CD8-positive, alpha-beta memory T cell (primary cell): ENCODE data around the gene KCTD4. TPM values are rescaled to one million over a fixed set of nuclear protein-coding genes. Genes with fewer than 3 reads are reported as not detected.

Source experiments
- CTCF ChIA-PET: fragments of 350-600 bp; sonication (Branson Sonifier 250); formaldehyde crosslinking; loops from one replicate; lab custom pipeline; 2021; ENCODE audit warnings: antibody characterized with exemption; lab: Charles Lee
- POLR2A ChIA-PET: fragments of 350-600 bp; sonication (Branson Sonifier 250); formaldehyde crosslinking; loops from one replicate; lab custom pipeline; 2021; ENCODE audit warnings: antibody characterized with exemption; lab: Charles Lee
- DNase-seq, 5 donors: peaks; one replicate each; pipeline versions ENCODE4 v3.0.0 to v3.0.0-alpha.2; 2020 to 2022; ENCODE audit warnings: mixed read lengths in 1 of 5
- H3K27ac ChIP-seq: one replicate; pipeline ENCODE4 v1.7.0; 2013; ENCODE audit warnings: low read depth, mild to moderate bottlenecking, low read length, moderate library complexity
- H3K27me3 ChIP-seq: 2 replicates; pipeline ENCODE4 v1.7.0; 2013; ENCODE audit warnings: low read length, mild to moderate bottlenecking; ENCODE audit not compliant: insufficient read depth, poor library complexity, severe bottlenecking
- H3K36me3 ChIP-seq: 2 replicates; pipeline ENCODE4 v1.7.0; 2013; ENCODE audit warnings: mild to moderate bottlenecking, low read length, moderate library complexity; ENCODE audit not compliant: insufficient read depth
- H3K4me1 ChIP-seq: 2 replicates; pipeline ENCODE4 v1.7.0; 2013; ENCODE audit warnings: mild to moderate bottlenecking, low read length, moderate library complexity; ENCODE audit not compliant: insufficient read depth
- H3K4me3 ChIP-seq: 2 replicates; pipeline ENCODE4 v1.7.0; 2013; ENCODE audit warnings: mild to moderate bottlenecking, low read length
- H3K9me3 ChIP-seq: 2 replicates; pipeline ENCODE4 v1.7.0; 2013; ENCODE audit warnings: mild to moderate bottlenecking, low read length
- H3K27ac Mint-ChIP-seq, 8 donors: one replicate each; pipeline ENCODE4 v1.8.0; 2020 to 2021; ENCODE audit warnings: mixed read lengths in 8 of 8, mild to moderate bottlenecking in 6 of 8, inconsistent platforms in 3 of 8, moderate library complexity in 3 of 8
- H3K27me3 Mint-ChIP-seq, 2 donors: one replicate each; pipeline ENCODE4 v1.8.0; 2020 to 2021; ENCODE audit warnings: mixed read lengths in 2 of 2, mild to moderate bottlenecking in 1 of 2, moderate library complexity in 1 of 2
- H3K36me3 Mint-ChIP-seq, 3 donors: one replicate each; pipeline ENCODE4 v1.8.0; 2020 to 2021; ENCODE audit warnings: mixed read lengths in 3 of 3, inconsistent platforms in 1 of 3, mild to moderate bottlenecking in 1 of 3
- H3K4me1 Mint-ChIP-seq, 3 donors: one replicate each; pipeline ENCODE4 v1.8.0; 2020 to 2021; ENCODE audit warnings: mixed read lengths in 3 of 3, inconsistent platforms in 1 of 3, mild to moderate bottlenecking in 1 of 3
- H3K4me3 Mint-ChIP-seq, 7 donors: one replicate each; pipeline ENCODE4 v1.8.0; 2020 to 2021; ENCODE audit warnings: mixed read lengths in 7 of 7, mild to moderate bottlenecking in 6 of 7, moderate library complexity in 4 of 7, inconsistent platforms in 2 of 7
- H3K9me3 Mint-ChIP-seq, 5 donors: one replicate each; pipeline ENCODE4 v1.8.0; 2020 to 2022; ENCODE audit warnings: mixed read lengths in 5 of 5, mild to moderate bottlenecking in 3 of 5, moderate library complexity in 2 of 5, inconsistent platforms in 1 of 5
- polyA plus RNA-seq: library from polyadenylated mRNA; unstranded; fragments of 300-500 nt; fragmentation: Illumina TruSeq; gene quantifications from one replicate; pipeline ENCODE4 v1.2.3, GENCODE V29; 2021
- total RNA-seq, 2 experiments: library from RNA; stranded (reverse); gene quantifications; one replicate each; pipeline ENCODE4 v1.2.3, GENCODE V29; 2021

Gene KCTD4
- total and polyA plus RNA-seq, 3 experiments from 2014 or later: not detected

- no peaks in the 10 kb centered on the region for H3K9me3 Mint-ChIP-seq
- DNase-seq: no peak
- ChIA-PET CTCF (interaction anchor here (0.9 kb wide), 1 partner anchor 13 kb away, joined by 5 read pairs; no protein-coding TSS in a partner anchor), POLR2A (no interaction called here)
- no peaks in the 10 kb centered on the region for H3K9me3 ChIP-seq
- H3K36me3 Mint-ChIP-seq: peaks cover 7 to 13% (median 9%) of the 10 kb centered on the region in 3 donors
- no peak overlapping the region for H3K27ac ChIP-seq
- H3K4me1 Mint-ChIP-seq: peaks cover 5 to 16% (median 6%) of the 10 kb centered on the region in 3 donors
- no peaks in the 10 kb centered on the region for H3K36me3 ChIP-seq
- no peak overlapping the region for H3K4me3 Mint-ChIP-seq
- no peaks in the 10 kb centered on the region for H3K27me3 Mint-ChIP-seq
- no peak overlapping the region for H3K27ac Mint-ChIP-seq
- no peaks in the 10 kb centered on the region for H3K4me1 ChIP-seq
- no peaks in the 10 kb centered on the region for H3K27me3 ChIP-seq
- H3K4me3 ChIP-seq: no peak overlapping the region
These were observed 31.7 kb upstream of the KCTD4 start for GRCh38 chr13:45232591-45232990.

- peaks cover 7 to 13% (median 9%) of the 10 kb centered on the region in 3 donors for H3K36me3 Mint-ChIP-seq
- H3K9me3 ChIP-seq: no peaks in the 10 kb centered on the region
- ChIA-PET CTCF (interaction anchor here (0.9 kb wide), 1 partner anchor 14 kb away, joined by 5 read pairs; no protein-coding TSS in a partner anchor), POLR2A (no interaction called here)
- DNase-seq: no peak
- H3K36me3 ChIP-seq: no peaks in the 10 kb centered on the region
- H3K27me3 Mint-ChIP-seq: no peaks in the 10 kb centered on the region
- H3K4me1 Mint-ChIP-seq: peaks cover 5 to 16% (median 6%) of the 10 kb centered on the region in 3 donors
- no peaks in the 10 kb centered on the region for H3K9me3 Mint-ChIP-seq
- H3K4me3 ChIP-seq: no peak overlapping the region
- no peak overlapping the region for H3K27ac Mint-ChIP-seq
- no peak overlapping the region for H3K4me3 Mint-ChIP-seq
- H3K4me1 ChIP-seq: no peaks in the 10 kb centered on the region
- H3K27ac ChIP-seq: no peak overlapping the region
- H3K27me3 ChIP-seq: no peaks in the 10 kb centered on the region
These were observed 30.9 kb upstream of the KCTD4 start for GRCh38 chr13:45231722-45232121.

GRCh38 chr13:45231305-45231704, 30.5 kb upstream of the KCTD4 start:
- no peak overlapping the region for H3K27ac ChIP-seq
- H3K27me3 ChIP-seq: no peaks in the 10 kb centered on the region
- Mint-ChIP-seq H3K4me3 (no peak overlapping the region), H3K9me3 (no peaks in the 10 kb centered on the region), H3K27me3 (no peaks in the 10 kb centered on the region), H3K4me1 (peaks cover 5 to 16% (median 6%) of the 10 kb centered on the region in 3 donors), H3K27ac (no peak overlapping the region), H3K36me3 (peaks cover 7 to 13% (median 9%) of the 10 kb centered on the region in 3 donors)
- DNase-seq: no peak
- CTCF ChIA-PET: no interaction called here
- no peaks in the 10 kb centered on the region for H3K36me3 ChIP-seq
- POLR2A ChIA-PET: no interaction called here
- H3K9me3 ChIP-seq: no peaks in the 10 kb centered on the region
- H3K4me3 ChIP-seq: no peak overlapping the region
- no peaks in the 10 kb centered on the region for H3K4me1 ChIP-seq

- H3K4me3 ChIP-seq: no peak overlapping the region
- no peaks in the 10 kb centered on the region for H3K9me3 ChIP-seq
- Mint-ChIP-seq H3K4me1 (peaks cover 5 to 22% (median 6%) of the 10 kb centered on the region in 3 donors), H3K27ac (no peak overlapping the region), H3K36me3 (peaks cover 7 to 13% (median 9%) of the 10 kb centered on the region in 3 donors), H3K4me3 (no peak overlapping the region), H3K9me3 (no peaks in the 10 kb centered on the region), H3K27me3 (no peaks in the 10 kb centered on the region)
- no peak overlapping the region for H3K27ac ChIP-seq
- H3K4me1 ChIP-seq: no peaks in the 10 kb centered on the region
- no peak for DNase-seq
- POLR2A ChIA-PET: interaction anchor here (0.7 kb wide), 1 partner anchor 24 kb away, joined by 6 read pairs; no protein-coding TSS in a partner anchor
- no peaks in the 10 kb centered on the region for H3K27me3 ChIP-seq
- H3K36me3 ChIP-seq: no peaks in the 10 kb centered on the region
- CTCF ChIA-PET: no interaction called here
These were observed 28.3 kb upstream of the KCTD4 start for GRCh38 chr13:45229172-45229571.

- H3K27me3 Mint-ChIP-seq: no peaks in the 10 kb centered on the region
- H3K9me3 Mint-ChIP-seq: no peaks in the 10 kb centered on the region
- H3K9me3 ChIP-seq: no peaks in the 10 kb centered on the region
- peak overlapping the region in 1 of 8 donors; percentile 71 for H3K27ac Mint-ChIP-seq
- no peak overlapping the region for H3K27ac ChIP-seq
- H3K27me3 ChIP-seq: no peaks in the 10 kb centered on the region
- peaks cover 5 to 25% (median 6%) of the 10 kb centered on the region in 3 donors for H3K4me1 Mint-ChIP-seq
- POLR2A ChIA-PET: no interaction called here
- CTCF ChIA-PET: no interaction called here
- DNase-seq: no peak
- no peak overlapping the region for H3K4me3 ChIP-seq
- no peaks in the 10 kb centered on the region for H3K4me1 ChIP-seq
- H3K4me3 Mint-ChIP-seq: no peak overlapping the region
- no peaks in the 10 kb centered on the region for H3K36me3 ChIP-seq
- peaks cover 7 to 14% (median 9%) of the 10 kb centered on the region in 3 donors for H3K36me3 Mint-ChIP-seq
These were observed 27.2 kb upstream of the KCTD4 start for GRCh38 chr13:45228002-45228401.

- no peaks in the 10 kb centered on the region for H3K27me3 ChIP-seq
- no peaks in the 10 kb centered on the region for H3K9me3 ChIP-seq
- no peaks in the 10 kb centered on the region for H3K27me3 Mint-ChIP-seq
- H3K4me1 Mint-ChIP-seq: peaks cover 0 to 20% (median 11%) of the 10 kb centered on the region in 3 donors
- CTCF ChIA-PET: no interaction called here
- no peak overlapping the region for H3K27ac ChIP-seq
- no peak overlapping the region for H3K27ac Mint-ChIP-seq
- H3K9me3 Mint-ChIP-seq: no peaks in the 10 kb centered on the region
- POLR2A ChIA-PET: no interaction called here
- no peak for DNase-seq
- H3K36me3 Mint-ChIP-seq: peaks cover 11 to 16% (median 11%) of the 10 kb centered on the region in 3 donors
- H3K4me3 Mint-ChIP-seq: no peak overlapping the region
- no peak overlapping the region for H3K4me3 ChIP-seq
- no peaks in the 10 kb centered on the region for H3K36me3 ChIP-seq
- H3K4me1 ChIP-seq: no peaks in the 10 kb centered on the region
These were observed 25.2 kb upstream of the KCTD4 start for GRCh38 chr13:45226024-45226423.

- no peaks in the 10 kb centered on the region for H3K9me3 Mint-ChIP-seq
- no peaks in the 10 kb centered on the region for H3K27me3 Mint-ChIP-seq
- ChIA-PET CTCF (no interaction called here), POLR2A (no interaction called here)
- H3K4me1 Mint-ChIP-seq: peaks cover 0 to 19% (median 9%) of the 10 kb centered on the region in 3 donors
- no peaks in the 10 kb centered on the region for H3K9me3 ChIP-seq
- peak overlapping the region in 1 of 8 donors; percentile 5 for H3K27ac Mint-ChIP-seq
- H3K4me3 Mint-ChIP-seq: no peak overlapping the region
- no peak overlapping the region for H3K4me3 ChIP-seq
- H3K36me3 Mint-ChIP-seq: peaks cover 11 to 16% (median 13%) of the 10 kb centered on the region in 3 donors
- no peak for DNase-seq
- no peaks in the 10 kb centered on the region for H3K36me3 ChIP-seq
- no peak overlapping the region for H3K27ac ChIP-seq
- no peaks in the 10 kb centered on the region for H3K27me3 ChIP-seq
- no peaks in the 10 kb centered on the region for H3K4me1 ChIP-seq
These were observed 24.5 kb upstream of the KCTD4 start for GRCh38 chr13:45225370-45225769.

- ChIA-PET POLR2A (no interaction called here), CTCF (no interaction called here)
- Mint-ChIP-seq H3K9me3 (no peaks in the 10 kb centered on the region), H3K4me1 (peaks cover 0 to 13% (median 6%) of the 10 kb centered on the region in 3 donors), H3K36me3 (peaks cover 11 to 13% (median 11%) of the 10 kb centered on the region in 3 donors), H3K27me3 (no peaks in the 10 kb centered on the region), H3K4me3 (no peak overlapping the region), H3K27ac (peak overlapping the region in 1 of 8 donors; percentile 16)
- Histone ChIP-seq H3K36me3 (no peaks in the 10 kb centered on the region), H3K27me3 (no peaks in the 10 kb centered on the region), H3K4me3 (no peak overlapping the region), H3K9me3 (no peaks in the 10 kb centered on the region), H3K4me1 (no peaks in the 10 kb centered on the region), H3K27ac (no peak overlapping the region)
- DNase-seq: no peak
These were observed 23.3 kb upstream of the KCTD4 start for GRCh38 chr13:45224176-45224575.
